Measurements from ENCODE around the gene HDAC7.

Gene HDAC7

GRCh38 chr12:47750229-47750798, 69.4 kb downstream of the HDAC7 start:
- DNase-seq = no peak

- DNase-seq = no peak
Observed at GRCh38 chr12:47748899-47749298, 70.8 kb downstream of the HDAC7 start.

GRCh38 chr12:47748507-47748828, 71.2 kb downstream of the HDAC7 start:
- DNase-seq = no peak

GRCh38 chr12:47747596-47748506, 71.9 kb downstream of the HDAC7 start:
- no peak for DNase-seq

GRCh38 chr12:47747126-47747525, 72.6 kb downstream of the HDAC7 start:
- DNase-seq = no peak

- no peak for DNase-seq
Observed at GRCh38 chr12:47746523-47746922, 73.2 kb downstream of the HDAC7 start.

- DNase-seq = no peak
Observed at GRCh38 chr12:47746073-47746472, 73.6 kb downstream of the HDAC7 start.

GRCh38 chr12:47745485-47746041, 74.1 kb downstream of the HDAC7 start:
- peak in 6 of 58 donors; percentile 7 to 35 (median 19) for DNase-seq

- no peak for DNase-seq
Observed at GRCh38 chr12:47744778-47745436, 74.8 kb downstream of the HDAC7 start.

GRCh38 chr12:47744005-47744651, 75.6 kb downstream of the HDAC7 start:
- DNase-seq = no peak

- DNase-seq = no peak
Observed at GRCh38 chr12:47743311-47743860, 76.3 kb downstream of the HDAC7 start.

- peak in 18 of 58 donors; percentile 6 to 51 (median 20) for DNase-seq
Observed at GRCh38 chr12:47742253-47742825, 77.4 kb downstream of the HDAC7 start.

GRCh38 chr12:47741340-47741703, 78.4 kb downstream of the HDAC7 start:
- peak; percentile 34 to 100 (median 88) for DNase-seq

- peak in 7 of 58 donors; percentile 24 to 53 (median 33) for DNase-seq
Observed at GRCh38 chr12:47740606-47741339, 78.9 kb downstream of the HDAC7 start.

- DNase-seq = no peak
Observed at GRCh38 chr12:47739979-47740378, 79.7 kb downstream of the HDAC7 start.

GRCh38 chr12:47739297-47739696, 80.4 kb downstream of the HDAC7 start:
- DNase-seq = no peak

- DNase-seq = no peak
Observed at GRCh38 chr12:47737936-47738594, 81.6 kb downstream of the HDAC7 start.

GRCh38 chr12:47736877-47737676, 82.6 kb downstream of the HDAC7 start:
- peak in 55 of 58 donors; percentile 27 to 95 (median 78) for DNase-seq

- no peak for DNase-seq
Observed at GRCh38 chr12:47736216-47736615, 83.5 kb downstream of the HDAC7 start.

Measured in anterior cingulate cortex (tissue), 58 donors.